H1 (cell line): ENCODE data around the gene ARRDC1. TPM values are rescaled to one million over a fixed set of nuclear protein-coding genes. Genes with fewer than 3 reads are reported as not detected.

Experiments used
- CTCF ChIA-PET: fragments of 300-600 bp; sonication (Branson Sonifier 250); formaldehyde crosslinking; loops from one replicate; lab custom pipeline; 2021; ENCODE audit not compliant: partially characterized antibody; lab: Charles Lee
- POLR2A ChIA-PET: fragments of 300-600 bp; sonication (Branson Sonifier 250); formaldehyde crosslinking; loops from one replicate; lab custom pipeline; 2021; ENCODE audit warnings: inconsistent platforms; ENCODE audit not compliant: partially characterized antibody; lab: Charles Lee
- DNase-seq, 2 experiments: peaks; one replicate each; pipeline versions ENCODE4 v3.0.0 to v3.0.0-alpha.2; 2010 to 2022; ENCODE audit warnings: low spot score in 2 of 2, low read depth in 1 of 2, mixed read lengths in 1 of 2
- FAIRE-seq: peaks from 2 replicates; lab custom pipeline; 2011; peaks lifted over from hg19 to GRCh38; lab: Jason Lieb, UNC
- H2AFZ ChIP-seq: 2 replicates; pipeline ENCODE4 v1.8.1; 2012; ENCODE audit warnings: low read length, inconsistent platforms
- H2AK5ac ChIP-seq: 2 replicates; pipeline ENCODE4 v1.6.1; 2013; ENCODE audit warnings: low read depth, low read length
- H2BK120ac ChIP-seq: replicated peaks from 2 replicates; pipeline ENCODE3; 2013; ENCODE audit warnings: low read depth, low read length, inconsistent platforms
- H2BK12ac ChIP-seq: 2 replicates; pipeline ENCODE4 v1.6.1; 2013; ENCODE audit warnings: low read depth, low read length
- H2BK15ac ChIP-seq: 2 replicates; pipeline ENCODE4 v1.6.1; 2013; ENCODE audit warnings: low read length
- H2BK20ac ChIP-seq: 2 replicates; pipeline ENCODE4 v1.6.1; 2013; ENCODE audit warnings: low read length
- H2BK5ac ChIP-seq: 2 replicates; pipeline ENCODE4 v1.6.1; 2013; ENCODE audit warnings: low read depth, low read length
- H3K14ac ChIP-seq: 2 replicates; pipeline ENCODE4 v1.6.1; 2013; ENCODE audit warnings: inconsistent platforms; ENCODE audit not compliant: insufficient read length
- H3K18ac ChIP-seq: 2 replicates; pipeline ENCODE4 v1.6.1; 2013; ENCODE audit warnings: low read length; ENCODE audit errors: extremely low read depth
- H3K23ac ChIP-seq: 2 replicates; pipeline ENCODE4 v1.6.1; 2013; ENCODE audit warnings: inconsistent platforms; ENCODE audit not compliant: insufficient read length
- H3K23me2 ChIP-seq: 2 replicates; pipeline ENCODE4 v1.6.1; 2013; ENCODE audit warnings: low read depth, low read length
- H3K27ac ChIP-seq: 2 replicates; pipeline ENCODE4 v1.6.1; 2011; ENCODE audit warnings: low read depth, low read length, inconsistent platforms
- H3K27me3 ChIP-seq, 4 experiments: replicated peaks in 1 of 4; 1 replicate in 1 of 4; 2 replicates in 3 of 4; pipeline versions ENCODE4 v1.6.1 to v1.8.1; 2011 to 2013; ENCODE audit warnings: low read length in 3 of 4, mild to moderate bottlenecking in 3 of 4, inconsistent platforms in 2 of 4, mixed read lengths in 2 of 4, moderate library complexity in 1 of 4; ENCODE audit not compliant: control insufficient read depth in 3 of 4, insufficient read depth in 3 of 4; ENCODE audit errors: extremely low read depth in 1 of 4
- H3K36me3 ChIP-seq, 4 experiments: 2 replicates each; pipeline versions ENCODE4 v1.6.1 to v1.8.1; 2011 to 2013; ENCODE audit warnings: mild to moderate bottlenecking in 4 of 4, low read length in 3 of 4, moderate library complexity in 2 of 4, control low read depth in 1 of 4, inconsistent platforms in 1 of 4; ENCODE audit not compliant: insufficient read depth in 4 of 4, control insufficient read depth in 2 of 4
- H3K4ac ChIP-seq: replicated peaks from 2 replicates; pipeline ENCODE3; 2013; ENCODE audit warnings: low read length, low read depth, mixed read lengths, inconsistent platforms; ENCODE audit not compliant: insufficient read length
- H3K4me1 ChIP-seq, 4 experiments: replicated peaks in 1 of 4; 1 replicate in 1 of 4; 2 replicates in 3 of 4; pipeline versions ENCODE4 v1.6.1 to v1.8.1; 2011 to 2013; ENCODE audit warnings: low read length in 3 of 4, inconsistent platforms in 2 of 4, mixed read lengths in 1 of 4; ENCODE audit not compliant: insufficient read depth in 4 of 4, control insufficient read depth in 3 of 4
- H3K4me2 ChIP-seq, 2 experiments: 2 replicates each; pipeline versions ENCODE4 v1.6.1 to v1.8.1; 2011 to 2013; ENCODE audit warnings: low read depth in 2 of 2, low read length in 2 of 2, control low read depth in 1 of 2, inconsistent platforms in 1 of 2, mild to moderate bottlenecking in 1 of 2; ENCODE audit not compliant: insufficient read depth in 1 of 2
- H3K4me3 ChIP-seq, 4 experiments: fragments of 200-600, 300-600 bp in 1 of 4; sonication (generic), shearing (Covaris generic), sonication (Bioruptor Twin) in 1 of 4; 2 replicates each; pipeline versions ENCODE4 v1.5.1 to v1.8.1; 2011 to 2016; ENCODE audit warnings: low read length in 4 of 4, low read depth in 3 of 4, control low read depth in 2 of 4, inconsistent platforms in 2 of 4, mild to moderate bottlenecking in 2 of 4, mixed read lengths in 1 of 4, moderate library complexity in 1 of 4; ENCODE audit not compliant: insufficient read depth in 2 of 4; ENCODE audit errors: extremely low read depth in 1 of 4
- H3K56ac ChIP-seq: replicated peaks from 2 replicates; pipeline ENCODE3; 2013; ENCODE audit warnings: low read depth, mild to moderate bottlenecking, mixed read lengths, low read length, inconsistent platforms; ENCODE audit not compliant: insufficient read length
- H3K79me1 ChIP-seq: 2 replicates; pipeline ENCODE4 v1.6.1; 2013; ENCODE audit warnings: low read depth, low read length, control low read depth
- H3K79me2 ChIP-seq, 2 experiments: 2 replicates each; pipeline versions ENCODE4 v1.6.1 to v1.8.1; 2012 to 2013; ENCODE audit warnings: low read length in 2 of 2, mild to moderate bottlenecking in 2 of 2, inconsistent platforms in 1 of 2; ENCODE audit not compliant: insufficient read depth in 2 of 2, control insufficient read depth in 1 of 2
- H3K9ac ChIP-seq, 4 experiments: replicated peaks in 1 of 4; 1 replicate in 1 of 4; 2 replicates in 3 of 4; pipeline versions ENCODE4 v1.6.1 to v1.8.1; 2011 to 2013; ENCODE audit warnings: low read depth in 3 of 4, low read length in 3 of 4, control low read depth in 2 of 4, mild to moderate bottlenecking in 2 of 4, moderate library complexity in 2 of 4, inconsistent platforms in 1 of 4; ENCODE audit errors: extremely low read depth in 1 of 4
- H3K9me3 ChIP-seq, 2 experiments: 2 replicates each; pipeline versions ENCODE4 v1.6.1 to v1.8.1; 2012 to 2013; ENCODE audit warnings: mild to moderate bottlenecking in 2 of 2, moderate library complexity in 2 of 2, control low read depth in 1 of 2, inconsistent platforms in 1 of 2, low read depth in 1 of 2, low read length in 1 of 2, mixed read lengths in 1 of 2; ENCODE audit not compliant: insufficient read depth in 2 of 2
- H4K20me1 ChIP-seq, 2 experiments: replicated peaks in 1 of 2; 2 replicates each; pipeline versions ENCODE3 to v1.8.1; 2011 to 2013; ENCODE audit warnings: inconsistent platforms in 2 of 2, low read length in 2 of 2, mild to moderate bottlenecking in 1 of 2; ENCODE audit not compliant: insufficient read depth in 2 of 2, control insufficient read depth in 1 of 2
- H4K5ac ChIP-seq: 2 replicates; pipeline ENCODE4 v1.6.1; 2013; ENCODE audit warnings: low read length, low read depth, mixed read lengths, inconsistent platforms; ENCODE audit not compliant: insufficient read length
- H4K8ac ChIP-seq: 2 replicates; pipeline ENCODE4 v1.8.0; 2013; ENCODE audit warnings: mild to moderate bottlenecking, moderate library complexity, low read length, inconsistent platforms; ENCODE audit not compliant: insufficient read depth; ENCODE audit errors: extremely low read depth
- H4K91ac ChIP-seq: replicated peaks from 2 replicates; pipeline ENCODE3; 2013; ENCODE audit warnings: low read length, mixed read lengths, inconsistent platforms; ENCODE audit not compliant: insufficient read length
- CBX5 ChIP-seq: fragments of 300-800, 300-1000 bp; sonication (generic); IDR thresholded peaks from 2 replicates; pipeline ENCODE4 v1.7.1; 2016; ENCODE audit warnings: antibody characterized with exemption, low read length, low read depth
- EZH2 ChIP-seq: fragments of 200-600 bp; sonication (generic); IDR thresholded peaks from 2 replicates; pipeline ENCODE4 v1.7.1; 2012; ENCODE audit warnings: low read depth, mild to moderate bottlenecking, moderate library complexity, low read length, inconsistent platforms; ENCODE audit not compliant: severe bottlenecking
- KDM1A ChIP-seq: fragments of 200-600, 300-600 bp; sonication (generic); IDR thresholded peaks from 2 replicates; pipeline ENCODE4 v1.7.1; 2016; ENCODE audit warnings: mild to moderate bottlenecking, low read length, borderline replicate concordance
- RBBP5 ChIP-seq: IDR thresholded peaks from 2 replicates; pipeline ENCODE4 v1.7.1; 2012; ENCODE audit warnings: low read depth, mild to moderate bottlenecking, inconsistent platforms, low read length, moderate library complexity, borderline replicate concordance
- SRF ChIP-seq: IDR thresholded peaks from 2 replicates; pipeline ENCODE4 v1.6.1; 2011; ENCODE audit warnings: mild to moderate bottlenecking, low read depth, low read length, moderate library complexity
- SUZ12 ChIP-seq: fragments of 200-600 bp; sonication (generic); IDR thresholded peaks from 2 replicates; pipeline ENCODE4 v1.6.1; 2012; ENCODE audit warnings: mild to moderate bottlenecking, inconsistent platforms, low read length, moderate library complexity, mixed read lengths
- TAF1 ChIP-seq: IDR thresholded peaks from 2 replicates; pipeline ENCODE4 v1.6.1; 2011; ENCODE audit warnings: mild to moderate bottlenecking, low read depth, low read length
- TCF12 ChIP-seq: IDR thresholded peaks from 2 replicates; pipeline ENCODE4 v1.6.1; 2011; ENCODE audit warnings: low read depth, mild to moderate bottlenecking, low read length
- WGBS, 2 experiments: shearing (Covaris generic) in 1 of 2; methylation state at CpG; one replicate each; pipeline versions ENCODE4 v1.1.6 to v1.1.7; 2013 to 2015; ENCODE audit warnings: low lambda C conversion rate in 2 of 2, mixed read lengths in 2 of 2, inconsistent platforms in 1 of 2, low coverage in 1 of 2, missing lambda C conversion rate in 1 of 2; ENCODE audit not compliant: insufficient replicate concordance in 2 of 2, insufficient coverage in 1 of 2, insufficient read length in 1 of 2; ENCODE audit errors: extremely low coverage in 1 of 2, missing lambda C conversion rate in 1 of 2; 5-methylcytosine and 5-hydroxymethylcytosine counted together
- polyA plus RNA-seq, 7 experiments: library from polyadenylated mRNA; depleted of rRNA in 3 of 7; stranded (reverse) in 5 of 7; unstranded in 2 of 7; fragments of >200 nt in 5 of 7; fragments of 200-250 nt in 2 of 7; gene quantifications; 1 replicate in 5 of 7; 2 replicates in 1 of 7; 4 replicates in 1 of 7; pipeline versions ENCODE4 v1.2.1 to v1.2.3, GENCODE V29; 2011 to 2013; ENCODE audit warnings: missing spikeins in 2 of 7, mixed read lengths in 2 of 7
- total RNA-seq: library from RNA; stranded (reverse); fragmentation: NEBNext Ultra II Directional; extraction: Animal tissue kit (Norgen Biotek cat#: 25700); gene quantifications from 2 replicates; pipeline ENCODE4 v1.2.1, GENCODE V29; 2021
- TF ChIP-seq, protein P1 (sequence below), 3 experiments: IDR thresholded peaks; 1 replicate in 2 of 3; 2 replicates in 1 of 3; pipeline versions ENCODE4 v1.5.1 to v1.6.1; 2011; ENCODE audit warnings: low read length in 3 of 3, mild to moderate bottlenecking in 3 of 3, inconsistent platforms in 2 of 3, low read depth in 1 of 3, moderate library complexity in 1 of 3; ENCODE audit not compliant: insufficient read depth in 1 of 3; ENCODE audit errors: control extremely low read depth in 1 of 3
- TF ChIP-seq, protein P2 (sequence below): IDR thresholded peaks from 2 replicates; pipeline ENCODE4 v1.6.1; 2012; ENCODE audit warnings: inconsistent platforms

Gene ARRDC1
- total and polyA plus RNA-seq, 2 of the 8 experiments (the other 6 are each of a cell fraction or from before 2014, with no cell fraction given): 22.0 to 58.4 TPM

DNA sequence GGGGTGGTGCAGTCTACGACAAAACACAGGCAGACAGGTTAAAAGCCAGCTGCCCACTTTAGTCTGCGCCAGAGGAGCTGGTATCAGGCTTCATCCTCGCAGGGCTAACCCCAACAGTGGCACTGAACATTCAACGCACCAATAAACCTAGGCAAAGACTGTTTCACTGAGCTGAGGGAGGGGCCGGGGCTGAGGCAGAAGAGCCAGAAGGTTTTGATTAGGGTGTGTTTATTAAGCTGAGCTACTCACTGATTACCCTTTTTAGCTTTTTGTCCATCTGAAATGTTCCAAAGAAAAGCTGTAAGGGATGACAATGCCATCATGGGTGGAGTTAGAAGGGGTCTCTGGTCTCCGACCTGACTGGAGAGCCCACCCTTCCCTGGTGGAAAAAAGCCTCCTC, 16.6 kb upstream of the ARRDC1 start:
- no peak overlapping the region for H4K5ac ChIP-seq
- DNase-seq (no peak), FAIRE-seq (no peak)
- H2BK12ac ChIP-seq: no peak overlapping the region
- H3K4me2 ChIP-seq: peak overlapping the region; percentile 80 to 94
- no peak overlapping the region for H2BK5ac ChIP-seq
- POLR2A ChIA-PET: interaction anchor here (1.1 to 6.2 kb wide), 5 partner anchors 8 to 36 kb away, joined by 3 to 45 read pairs (median 4); partner anchors contain the start of genes DPH7 and EHMT1
- no peak overlapping the region for H3K18ac ChIP-seq
- peaks cover 0 to 22% of the 10 kb centered on the region in 2 experiments; a peak in 2 of 4 replicates for H3K79me2 ChIP-seq
- no peak overlapping the region for H4K91ac ChIP-seq
- no peaks in the 10 kb centered on the region for H3K9me3 ChIP-seq
- H3K9ac ChIP-seq: peak overlapping the region in 1 of 4 experiments; percentile 70; a peak in 2 of 7 replicates
- H2AFZ ChIP-seq: no peak overlapping the region
- no peak overlapping the region for H3K27ac ChIP-seq
- H2BK20ac ChIP-seq: no peak overlapping the region
- H3K23ac ChIP-seq: no peak overlapping the region
- peaks cover 0 to 7% (median 5%) of the 10 kb centered on the region in 4 experiments; a peak in 5 of 7 replicates for H3K4me1 ChIP-seq
- H3K4ac ChIP-seq: no peak overlapping the region
- no peak overlapping the region for H2BK15ac ChIP-seq
- H3K23me2 ChIP-seq: peaks cover 8% of the 10 kb centered on the region; the same call in 1 of the 2 replicates
- CTCF ChIA-PET: interaction anchor here (0.6 to 3.3 kb wide), 11 partner anchors 10 to 294 kb away, joined by 3 to 15 read pairs (median 4); partner anchors contain the start of gene DPH7
- no peak overlapping the region for H2AK5ac ChIP-seq
- peak overlapping the region; percentile 54 to 82 (median 82); a peak in 5 of 8 replicates for H3K4me3 ChIP-seq
- peaks cover 20 to 30% of the 10 kb centered on the region in 2 experiments for H4K20me1 ChIP-seq
- H4K8ac ChIP-seq: no peak overlapping the region
- WGBS, 2 experiments: 91% methylated on average over 6 of the region's 6 CpGs; no CpG with 5 or more reads in 1 of the 2 experiments
- H2BK120ac ChIP-seq: no peak overlapping the region
- no peak overlapping the region for H3K56ac ChIP-seq
- H3K14ac ChIP-seq: no peak overlapping the region
- H3K79me1 ChIP-seq: peaks cover 28% of the 10 kb centered on the region
- H3K36me3 ChIP-seq: peaks cover 27 to 41% (median 32%) of the 10 kb centered on the region in 4 experiments
- no peaks in the 10 kb centered on the region; a peak in 1 of 7 replicates for H3K27me3 ChIP-seq
- TF ChIP-seq CBX5 (no peak), TCF12 (no peak), TAF1 (no peak), SRF (no peak), KDM1A (no peak), SUZ12 (no peak), RBBP5 (no peak), EZH2 (no peak)
- TF ChIP-seq, protein P1, sequence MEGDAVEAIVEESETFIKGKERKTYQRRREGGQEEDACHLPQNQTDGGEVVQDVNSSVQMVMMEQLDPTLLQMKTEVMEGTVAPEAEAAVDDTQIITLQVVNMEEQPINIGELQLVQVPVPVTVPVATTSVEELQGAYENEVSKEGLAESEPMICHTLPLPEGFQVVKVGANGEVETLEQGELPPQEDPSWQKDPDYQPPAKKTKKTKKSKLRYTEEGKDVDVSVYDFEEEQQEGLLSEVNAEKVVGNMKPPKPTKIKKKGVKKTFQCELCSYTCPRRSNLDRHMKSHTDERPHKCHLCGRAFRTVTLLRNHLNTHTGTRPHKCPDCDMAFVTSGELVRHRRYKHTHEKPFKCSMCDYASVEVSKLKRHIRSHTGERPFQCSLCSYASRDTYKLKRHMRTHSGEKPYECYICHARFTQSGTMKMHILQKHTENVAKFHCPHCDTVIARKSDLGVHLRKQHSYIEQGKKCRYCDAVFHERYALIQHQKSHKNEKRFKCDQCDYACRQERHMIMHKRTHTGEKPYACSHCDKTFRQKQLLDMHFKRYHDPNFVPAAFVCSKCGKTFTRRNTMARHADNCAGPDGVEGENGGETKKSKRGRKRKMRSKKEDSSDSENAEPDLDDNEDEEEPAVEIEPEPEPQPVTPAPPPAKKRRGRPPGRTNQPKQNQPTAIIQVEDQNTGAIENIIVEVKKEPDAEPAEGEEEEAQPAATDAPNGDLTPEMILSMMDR (IDR thresholded peaks at IDR 0.05; ENCODE audit: control extremely low read depth in 1 of 3, insufficient read depth in 1 of 3, low read depth in 1 of 3, low read length in 3 of 3): no peak
- TF ChIP-seq, protein P2, sequence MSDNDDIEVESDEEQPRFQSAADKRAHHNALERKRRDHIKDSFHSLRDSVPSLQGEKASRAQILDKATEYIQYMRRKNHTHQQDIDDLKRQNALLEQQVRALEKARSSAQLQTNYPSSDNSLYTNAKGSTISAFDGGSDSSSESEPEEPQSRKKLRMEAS: no peak
